ENCODE results near the gene MAD1L1. TPM values are rescaled to one million over a fixed set of nuclear protein-coding genes. Genes with fewer than 3 reads are reported as not detected.
A peak's percentile ranks its signal among the peaks of the same experiment; 100 is the strongest.

The MAD1L1 gene
- total RNA-seq, 1 donor from 2014 or later: 57.6 TPM

DNA sequence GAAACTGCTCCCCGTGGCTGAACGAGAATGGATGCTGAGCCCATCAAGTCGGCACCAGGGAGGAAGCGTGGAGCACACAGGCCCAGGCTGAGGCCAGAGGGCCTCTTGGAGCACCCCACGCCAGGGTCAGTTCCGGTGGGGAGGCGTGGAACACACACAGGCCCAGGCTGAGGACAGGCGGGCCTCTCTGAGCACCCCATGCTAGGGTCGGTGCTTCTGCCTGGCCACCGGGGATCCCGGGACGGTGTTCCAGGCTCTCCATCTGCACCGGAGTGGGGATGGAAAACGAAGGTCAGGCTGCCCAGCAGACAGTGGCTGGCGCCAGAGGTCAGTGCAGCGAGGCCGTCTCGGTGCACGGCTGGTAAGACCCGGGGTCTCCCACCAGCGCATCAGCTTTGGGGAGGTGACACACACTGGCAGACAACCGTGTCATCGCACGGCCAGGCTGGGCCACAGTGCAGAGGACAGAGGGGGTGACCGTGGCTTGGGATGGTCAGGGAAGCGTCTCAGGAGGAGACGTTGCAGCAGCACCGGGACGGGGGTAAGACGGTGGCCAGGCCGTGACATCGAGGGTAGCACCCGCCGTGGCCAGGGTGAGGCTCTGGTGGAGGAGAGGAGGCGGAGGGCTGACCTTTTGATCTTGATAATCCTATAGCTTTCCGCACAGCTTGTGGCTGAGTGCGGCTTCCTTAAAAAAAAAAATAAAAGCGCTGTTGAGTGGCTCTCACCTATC lies 358.7 kb downstream of the MAD1L1 start:
- H3K27me3 Mint-ChIP-seq (ENCODE audit: unreplicated experiment): peaks cover 25% of the 10 kb centered on the region
- TF ChIP-seq CTCF (IDR thresholded peaks at IDR 0.05; ENCODE audit: partially characterized antibody, unreplicated experiment): no peak
- H3K27ac Mint-ChIP-seq (ENCODE audit: unreplicated experiment): peak overlapping the region; percentile 22
- H3K4me1 Mint-ChIP-seq (ENCODE audit: low read depth, unreplicated experiment): peaks cover 9% of the 10 kb centered on the region
- no peak for DNase-seq
- peaks cover 8% of the 10 kb centered on the region for H3K36me3 Mint-ChIP-seq (ENCODE audit: unreplicated experiment)
- peaks cover 25% of the 10 kb centered on the region for H3K9me3 Mint-ChIP-seq (ENCODE audit: unreplicated experiment)
- H3K4me3 Mint-ChIP-seq (ENCODE audit: unreplicated experiment): no peak overlapping the region

- Mint-ChIP-seq H3K4me3 (ENCODE audit: unreplicated experiment) (no peak overlapping the region), H3K9me3 (ENCODE audit: unreplicated experiment) (peaks cover 25% of the 10 kb centered on the region), H3K27me3 (ENCODE audit: unreplicated experiment) (peaks cover 25% of the 10 kb centered on the region), H3K36me3 (ENCODE audit: unreplicated experiment) (peaks cover 8% of the 10 kb centered on the region), H3K4me1 (ENCODE audit: low read depth, unreplicated experiment) (peaks cover 9% of the 10 kb centered on the region), H3K27ac (ENCODE audit: unreplicated experiment) (no peak overlapping the region)
- DNase-seq: no peak
- TF ChIP-seq CTCF (IDR thresholded peaks at IDR 0.05; ENCODE audit: partially characterized antibody, unreplicated experiment): no peak
Measured at GRCh38 chr7:1873421-1873820, 359.3 kb downstream of the MAD1L1 start.

DNA sequence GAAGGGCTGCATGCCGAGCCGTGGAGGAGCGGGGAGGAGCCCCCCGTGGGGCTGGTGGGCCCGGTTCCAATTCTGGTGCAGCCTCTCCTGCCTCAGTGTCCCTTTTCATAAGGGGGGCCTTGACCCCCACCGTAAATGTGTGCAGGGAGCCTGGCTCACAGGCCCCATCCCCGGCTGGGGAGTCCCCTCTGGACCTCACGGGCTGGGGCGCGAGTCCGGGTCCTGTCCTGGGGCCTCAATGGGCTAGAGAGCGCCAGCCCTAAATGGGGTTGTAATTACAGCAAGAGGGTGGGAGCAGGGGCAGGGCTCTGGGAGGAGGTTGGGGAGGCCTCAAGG lies 359.7 kb downstream of the MAD1L1 start:
- Mint-ChIP-seq H3K36me3 (ENCODE audit: unreplicated experiment) (peaks cover 8% of the 10 kb centered on the region), H3K9me3 (ENCODE audit: unreplicated experiment) (peaks cover 25% of the 10 kb centered on the region), H3K4me3 (ENCODE audit: unreplicated experiment) (no peak overlapping the region), H3K27ac (ENCODE audit: unreplicated experiment) (no peak overlapping the region), H3K27me3 (ENCODE audit: unreplicated experiment) (peaks cover 25% of the 10 kb centered on the region), H3K4me1 (ENCODE audit: low read depth, unreplicated experiment) (peaks cover 9% of the 10 kb centered on the region)
- no peak for DNase-seq
- TF ChIP-seq CTCF (IDR thresholded peaks at IDR 0.05; ENCODE audit: partially characterized antibody, unreplicated experiment): no peak

GRCh38 chr7:1872191-1873069 lies 360.3 kb downstream of the MAD1L1 start:
- no peak for TF ChIP-seq CTCF (IDR thresholded peaks at IDR 0.05; ENCODE audit: partially characterized antibody, unreplicated experiment)
- Mint-ChIP-seq H3K27ac (ENCODE audit: unreplicated experiment) (no peak overlapping the region), H3K4me1 (ENCODE audit: low read depth, unreplicated experiment) (peaks cover 9% of the 10 kb centered on the region), H3K9me3 (ENCODE audit: unreplicated experiment) (peaks cover 25% of the 10 kb centered on the region), H3K27me3 (ENCODE audit: unreplicated experiment) (peaks cover 25% of the 10 kb centered on the region), H3K4me3 (ENCODE audit: unreplicated experiment) (no peak overlapping the region), H3K36me3 (ENCODE audit: unreplicated experiment) (peaks cover 8% of the 10 kb centered on the region)
- no peak for DNase-seq
